GM18867 (cell line): Measurements from ENCODE around the gene PPM1E.
"Not testable (repeated sequence)": the region's sequence is repeated elsewhere in the genome, so short reads cannot be mapped to it uniquely, and the experiment has no call there.

Experiments used
- ATAC-seq: cut with Tn5 transposase; IDR thresholded peaks from one replicate; pipeline ENCODE4 v1.9.1; 2021; ENCODE audit warnings: mild to moderate bottlenecking, moderate library complexity; ENCODE audit not compliant: unreplicated experiment

The PPM1E gene

DNA sequence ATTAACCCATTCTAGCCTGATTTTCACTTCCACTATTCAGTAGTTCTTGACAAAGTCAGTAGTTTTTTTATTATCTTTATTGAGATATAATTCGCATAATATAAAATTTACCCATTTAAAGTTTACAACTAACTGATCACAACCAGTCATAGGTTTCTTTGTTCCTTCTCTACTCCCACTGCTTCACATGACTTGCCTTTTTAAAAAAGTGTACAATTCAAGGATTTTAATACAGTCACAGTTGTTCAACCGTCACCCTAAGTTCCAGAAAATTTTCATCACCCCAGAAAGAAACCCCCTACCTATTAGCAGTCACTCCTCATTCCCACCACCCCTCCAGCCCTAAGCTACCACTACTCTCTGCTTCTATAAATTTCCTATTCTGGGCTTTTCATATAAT lies 188.5 kb downstream of the PPM1E start:
- ATAC-seq: no peak

GRCh38 chr17:58947411-58947810 lies 191.8 kb downstream of the PPM1E start:
- no peak for ATAC-seq

GRCh38 chr17:58947824-58948223 lies 192.2 kb downstream of the PPM1E start:
- no peak for ATAC-seq

- not testable (repeated sequence) for ATAC-seq
Measured at GRCh38 chr17:58954358-58954757, 198.7 kb downstream of the PPM1E start.

DNA sequence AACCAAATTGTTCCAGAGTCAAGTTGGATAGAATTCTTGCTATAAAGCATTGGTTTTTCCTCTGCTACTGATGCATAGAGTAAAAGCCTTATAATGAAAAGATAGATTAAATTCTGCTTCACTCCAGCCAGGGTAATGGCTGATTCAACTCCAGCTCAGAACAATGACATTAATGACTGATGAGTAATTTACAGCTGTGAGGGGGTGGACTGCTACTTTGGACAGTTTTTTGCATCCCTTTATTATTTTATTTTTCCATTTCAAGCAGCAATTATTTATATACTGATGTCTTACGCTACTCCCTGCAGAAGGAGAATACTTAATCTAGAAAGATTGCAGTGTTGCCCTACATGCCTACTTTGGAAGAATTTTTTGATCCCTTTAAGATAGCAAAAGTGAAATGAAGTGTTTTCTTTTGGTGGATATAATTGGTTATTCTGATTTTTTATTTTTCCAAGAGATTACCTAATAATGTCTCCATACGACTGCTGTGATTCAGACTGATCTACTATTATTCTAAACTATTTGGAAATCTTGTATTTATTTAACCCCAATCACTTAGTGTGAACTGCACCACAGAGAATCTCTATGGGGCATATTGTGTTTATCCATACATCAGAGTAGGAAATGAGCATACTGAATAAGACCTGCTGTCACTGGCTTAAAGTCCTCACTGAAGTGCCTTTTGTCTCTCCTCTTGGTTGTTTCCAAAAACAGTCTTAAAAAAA lies 201.5 kb downstream of the PPM1E start:
- no peak for ATAC-seq

DNA sequence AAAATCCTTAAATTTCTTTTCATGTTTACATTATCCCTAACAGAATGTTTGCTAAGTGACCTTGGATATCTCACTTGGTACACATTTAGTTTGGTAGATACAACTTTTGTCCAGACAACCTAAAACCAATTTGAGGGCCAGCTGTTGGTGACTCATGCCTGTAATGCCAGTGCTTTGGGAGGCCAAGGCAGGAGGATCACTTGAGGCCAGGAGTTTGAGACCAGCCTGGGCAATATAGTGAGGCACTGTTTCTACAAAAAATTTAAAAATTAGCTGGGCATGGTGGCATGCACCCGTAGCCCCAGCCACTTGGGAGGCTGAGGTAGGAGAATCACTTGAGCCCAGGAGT lies 202.0 kb downstream of the PPM1E start:
- ATAC-seq: not testable (repeated sequence)

DNA sequence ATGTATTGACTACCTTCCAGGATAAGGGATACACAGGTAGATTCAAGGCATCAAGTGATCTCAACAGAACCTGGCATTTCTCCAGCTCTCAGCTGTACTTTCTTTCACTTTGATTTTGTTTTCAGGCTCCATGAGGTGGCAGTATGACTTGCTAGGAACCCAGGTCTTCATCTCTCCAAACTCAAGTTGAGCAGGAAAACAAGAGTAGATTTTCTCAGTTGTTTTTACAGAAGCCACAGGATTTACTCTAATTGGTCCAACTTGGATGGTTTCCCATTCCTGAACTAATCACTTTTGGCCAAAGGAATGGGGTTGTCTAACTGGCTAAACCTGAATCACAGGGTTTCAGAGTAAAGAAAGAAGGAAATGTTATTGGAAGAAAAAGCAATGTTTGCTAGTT lies 204.4 kb downstream of the PPM1E start:
- ATAC-seq: no peak

DNA sequence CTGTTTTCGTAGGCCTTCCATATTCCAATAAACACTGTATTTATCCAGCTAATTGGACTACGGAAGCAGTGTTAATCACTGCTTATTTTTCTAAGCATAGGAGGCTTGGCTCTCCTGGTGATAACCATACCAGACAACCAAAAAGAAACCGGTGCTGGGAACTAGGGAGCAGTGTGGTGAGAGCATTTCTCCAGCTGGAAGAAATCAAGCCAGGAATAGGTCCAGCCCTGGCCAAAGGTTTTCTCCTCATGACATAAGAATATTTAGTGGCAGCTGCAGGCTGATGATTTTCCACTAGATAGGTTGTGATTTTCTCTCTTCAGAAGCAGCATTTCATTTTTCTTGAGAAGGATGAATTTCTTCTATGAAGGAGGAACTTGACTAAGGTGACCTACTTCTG lies 209.6 kb downstream of the PPM1E start:
- ATAC-seq: no peak

GRCh38 chr17:58966208-58966607 lies 210.6 kb downstream of the PPM1E start:
- ATAC-seq: no peak

GRCh38 chr17:58968426-58969061 lies 212.9 kb downstream of the PPM1E start:
- ATAC-seq: no peak

- ATAC-seq: no peak
Measured at GRCh38 chr17:58969156-58969555, 213.5 kb downstream of the PPM1E start.

- no peak for ATAC-seq
Measured at GRCh38 chr17:58969612-58970011, 214.0 kb downstream of the PPM1E start.

GRCh38 chr17:58970609-58971450 lies 215.2 kb downstream of the PPM1E start:
- ATAC-seq: no peak

- ATAC-seq: no peak
Measured at GRCh38 chr17:58974354-58974753, 218.7 kb downstream of the PPM1E start.

DNA sequence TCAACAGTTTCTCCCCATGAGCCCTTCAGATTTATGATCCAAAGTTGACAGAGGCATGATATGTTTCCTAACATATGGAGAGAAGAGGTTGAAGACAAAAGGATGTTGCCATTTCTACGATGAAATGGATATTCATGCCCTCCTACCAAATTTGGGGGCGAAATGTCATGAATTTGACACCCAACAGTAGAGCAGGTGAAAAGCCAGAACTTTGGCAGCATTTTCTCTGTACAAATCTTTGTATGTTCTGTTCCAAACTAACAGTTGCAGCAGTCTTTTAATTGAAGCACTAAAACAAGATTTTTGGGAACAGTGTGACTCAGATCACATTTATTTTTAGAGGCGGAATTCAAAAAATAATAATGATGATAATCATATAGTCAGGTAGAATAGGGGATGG lies 220.9 kb downstream of the PPM1E start:
- no peak for ATAC-seq

DNA sequence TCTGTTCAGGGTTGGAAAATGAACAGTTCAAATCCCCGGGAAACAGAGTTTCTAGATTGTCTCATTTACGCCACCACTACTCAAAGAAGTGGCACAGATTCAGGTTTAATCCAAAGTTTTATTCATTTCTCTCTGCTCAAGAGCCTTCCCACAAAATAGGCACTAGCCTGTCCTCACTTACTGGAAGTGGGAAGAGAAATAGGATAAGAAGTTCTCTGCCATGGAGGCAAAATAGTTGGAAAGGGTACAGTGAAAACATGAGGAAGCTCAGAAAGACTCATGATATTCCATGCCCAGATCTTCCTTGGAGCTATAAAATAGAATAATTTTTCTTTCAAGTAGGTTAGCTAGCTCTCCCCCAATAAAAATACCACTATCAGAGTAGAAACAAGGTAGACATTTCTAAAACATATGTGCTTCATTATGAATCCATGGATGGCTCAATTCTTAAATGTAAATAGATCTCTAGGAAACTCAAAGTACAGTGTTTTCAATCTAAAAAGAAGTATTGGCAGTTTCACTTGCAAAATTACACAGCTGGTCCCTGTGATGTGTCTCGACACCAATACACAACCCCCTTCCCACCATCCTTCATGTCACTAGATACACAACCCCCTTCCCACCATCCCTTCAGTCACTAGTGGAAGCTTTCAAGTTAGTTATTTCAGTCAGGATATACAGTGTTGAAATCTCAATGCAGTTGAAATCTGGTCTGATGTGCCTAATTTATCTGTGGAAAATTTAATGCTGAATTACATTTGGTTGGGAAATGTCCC lies 225.2 kb downstream of the PPM1E start:
- no peak for ATAC-seq

DNA sequence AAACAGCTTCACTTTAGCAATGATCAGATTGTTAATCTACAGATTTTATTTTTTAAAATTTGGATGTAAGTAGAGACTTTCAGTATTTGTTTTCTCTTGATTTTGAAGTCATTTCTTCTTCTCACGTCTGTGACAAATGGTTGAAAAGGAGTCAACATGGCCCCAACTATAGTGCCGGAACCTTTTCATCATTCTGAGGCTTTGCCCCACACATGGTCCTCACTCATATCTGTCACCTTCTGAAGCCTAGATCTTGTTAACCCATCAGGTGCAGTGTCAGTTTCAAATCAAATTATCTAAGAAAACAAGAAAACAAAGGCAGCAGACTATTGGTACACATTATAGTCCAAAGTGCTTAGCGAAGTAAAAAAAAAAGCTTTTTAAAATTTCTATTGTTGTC lies 227.0 kb downstream of the PPM1E start:
- ATAC-seq: no peak

- no peak for ATAC-seq
Measured at GRCh38 chr17:58985367-58985766, 229.7 kb downstream of the PPM1E start.

DNA sequence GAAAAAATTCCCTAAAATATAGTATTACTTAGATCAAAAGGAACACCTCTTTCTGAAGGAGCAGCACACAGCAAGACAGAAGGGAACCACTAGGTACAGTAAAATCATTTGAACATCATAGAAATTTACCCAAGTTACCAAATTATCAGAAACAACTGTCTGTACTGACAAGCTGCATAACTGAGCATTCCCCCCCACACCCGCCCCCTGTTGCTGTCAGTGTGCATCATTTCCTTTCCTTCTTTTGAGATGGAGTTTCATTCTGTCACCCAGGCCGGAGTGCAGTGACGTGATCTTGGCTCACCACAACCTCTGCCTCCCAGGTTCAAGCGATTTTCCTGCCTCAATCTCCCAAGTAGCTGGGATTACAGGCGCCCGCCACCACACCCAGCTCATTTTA lies 230.3 kb downstream of the PPM1E start:
- no peak for ATAC-seq

GRCh38 chr17:58989629-58990028 lies 234.0 kb downstream of the PPM1E start:
- ATAC-seq: no peak

GRCh38 chr17:58991718-58992331 lies 236.2 kb downstream of the PPM1E start:
- ATAC-seq: no peak
